ENCODE data around the gene CRLF3.
"Not testable (repeated sequence)": the region's sequence is repeated elsewhere in the genome, so short reads cannot be mapped to it uniquely, and the experiment has no call there.

Gene CRLF3

GRCh38 chr17:30812218-30813177 is 12.0 kb downstream of the CRLF3 start:
- no peak for DNase-seq

- DNase-seq: no peak
Observed at GRCh38 chr17:30809867-30810266, 14.6 kb downstream of the CRLF3 start.

GRCh38 chr17:30808785-30809286 is 15.7 kb downstream of the CRLF3 start:
- no peak for DNase-seq

- DNase-seq: no peak
Observed at GRCh38 chr17:30807896-30808295, 16.6 kb downstream of the CRLF3 start.

- no peak for DNase-seq
Observed at GRCh38 chr17:30805944-30806456, 18.5 kb downstream of the CRLF3 start.

GRCh38 chr17:30801671-30802070 is 22.8 kb downstream of the CRLF3 start:
- DNase-seq: no peak

GRCh38 chr17:30796016-30796415 is 28.5 kb downstream of the CRLF3 start:
- DNase-seq: no peak

GRCh38 chr17:30794372-30794771 is 30.1 kb downstream of the CRLF3 start:
- no peak for DNase-seq

- DNase-seq: no peak
Observed at GRCh38 chr17:30793282-30793977, 31.1 kb downstream of the CRLF3 start.

- no peak for DNase-seq
Observed at GRCh38 chr17:30790279-30790678, 34.2 kb downstream of the CRLF3 start.

GRCh38 chr17:30788918-30789317 is 35.6 kb downstream of the CRLF3 start:
- DNase-seq: no peak

- DNase-seq: no peak
Observed at GRCh38 chr17:30782206-30782605, 42.3 kb downstream of the CRLF3 start.

- DNase-seq: peak; percentile 33
Observed at GRCh38 chr17:30780343-30780742, 44.1 kb downstream of the CRLF3 start.

- not testable (repeated sequence) for DNase-seq
Observed at GRCh38 chr17:30768771-30769170, 55.7 kb downstream of the CRLF3 start.

- DNase-seq: peak; percentile 23
Observed at GRCh38 chr17:30767641-30768404, 56.7 kb downstream of the CRLF3 start.

GRCh38 chr17:30761060-30761459 is 63.4 kb downstream of the CRLF3 start:
- no peak for DNase-seq

GRCh38 chr17:30753291-30753690 is 71.2 kb downstream of the CRLF3 start:
- not testable (repeated sequence) for DNase-seq

- DNase-seq: peak; percentile 7
Observed at GRCh38 chr17:30750982-30751381, 73.5 kb downstream of the CRLF3 start.

- not testable (repeated sequence) for DNase-seq
Observed at GRCh38 chr17:30747621-30748020, 76.9 kb downstream of the CRLF3 start.

- DNase-seq: not testable (repeated sequence)
Observed at GRCh38 chr17:30742669-30743068, 81.8 kb downstream of the CRLF3 start.

GRCh38 chr17:30736371-30736770 is 88.1 kb downstream of the CRLF3 start:
- DNase-seq: not testable (repeated sequence)

- not testable (repeated sequence) for DNase-seq
Observed at GRCh38 chr17:30735644-30736043, 88.8 kb downstream of the CRLF3 start.

GRCh38 chr17:30735206-30735605 is 89.3 kb downstream of the CRLF3 start:
- not testable (repeated sequence) for DNase-seq

Measured in activated naive CD4-positive, alpha-beta T cell treated with Interleukin-2 at 50 U/mL for 16 hours (primary cell).